Aorta (tissue), 5 donors: ENCODE results near the gene ETFA. TPM values are rescaled to one million over a fixed set of nuclear protein-coding genes. Genes with fewer than 3 reads are reported as not detected.

ENCODE experiments used
- ATAC-seq: fragments of 200-7000 bp; cut with Tn5 transposase; one replicate; pipeline ENCODE4 v1.9.1; 2022; ENCODE audit warnings: moderate library complexity; ENCODE audit not compliant: low FRiP score
- DNase-seq, 2 donors: peaks; one replicate each; pipeline ENCODE4 v3.0.0-alpha.2; 2020
- H3K27ac ChIP-seq, 2 donors: one replicate each; pipeline ENCODE4 v1.5.1; 2013; ENCODE audit warnings: low read length in 2 of 2, mild to moderate bottlenecking in 2 of 2, moderate library complexity in 2 of 2, control low read depth in 1 of 2, inconsistent platforms in 1 of 2, low read depth in 1 of 2
- H3K27me3 ChIP-seq, 2 donors: one replicate each; pipeline ENCODE4 v1.6.1; 2013; ENCODE audit warnings: control low read depth in 1 of 2, low read length in 1 of 2, mild to moderate bottlenecking in 1 of 2, moderate library complexity in 1 of 2; ENCODE audit not compliant: insufficient read depth in 2 of 2, control insufficient read depth in 1 of 2
- H3K36me3 ChIP-seq, 2 donors: one replicate each; pipeline ENCODE4 v1.6.1; 2013; ENCODE audit warnings: control low read depth in 1 of 2, low read length in 1 of 2, mild to moderate bottlenecking in 1 of 2; ENCODE audit not compliant: insufficient read depth in 2 of 2, control insufficient read depth in 1 of 2
- H3K4me1 ChIP-seq, 2 donors: one replicate each; pipeline ENCODE4 v1.6.1; 2013; ENCODE audit warnings: low read length in 2 of 2, control low read depth in 1 of 2, mild to moderate bottlenecking in 1 of 2, moderate library complexity in 1 of 2; ENCODE audit not compliant: insufficient read depth in 2 of 2, control insufficient read depth in 1 of 2
- H3K4me3 ChIP-seq, 2 donors: one replicate each; pipeline ENCODE4 v1.5.1; 2013; ENCODE audit warnings: low read length in 2 of 2, control low read depth in 1 of 2, mild to moderate bottlenecking in 1 of 2
- H3K9me3 ChIP-seq: one replicate; pipeline ENCODE4 v1.6.1; 2013; ENCODE audit warnings: mild to moderate bottlenecking, low read length; ENCODE audit not compliant: control insufficient read depth
- WGBS, 2 donors: extraction: QIAGEN DNeasy Blood & Tissue Kit; methylation state at CpG; one replicate each; pipeline ENCODE4 v1.1.7; 2013; 5-methylcytosine and 5-hydroxymethylcytosine counted together
- intact Hi-C, 2 donors: fragments of 100-400 bp; cut with DNase I; formaldehyde crosslinking; loops; one replicate each; pipeline versions ENCODE4 v1.14.2 to v1.15.0; 2022
- polyA plus RNA-seq, 2 donors: library from polyadenylated mRNA; stranded (reverse); fragments of 200-250 nt; gene quantifications; one replicate each; pipeline ENCODE4 v1.2.3, GENCODE V29; 2013
- total RNA-seq, 2 donors: library from RNA; stranded (reverse); fragmentation: NEBNext Ultra II Directional; extraction: Animal tissue kit (Norgen Biotek cat#: 25700); gene quantifications; one replicate each; pipeline ENCODE4 v1.2.1, GENCODE V29; 2021
- donor health status: healthy with polysubstance abuse.
- donor health status: Bipolar disorder and iron deficiency.
- donor health status: DM: no; HTN: no; CAD: no.
- donor health status: DM: no; HTN: no; CAD: no.
- donor health status: DM: yes; HTN: yes; CAD: no.

The ETFA gene
- total and polyA plus RNA-seq, 4 donors: 76.0 to 152 (median 81.0) TPM

- intact Hi-C loops: no loop called here
- H3K4me3 ChIP-seq: no peak overlapping the region
- H3K27ac ChIP-seq: no peak overlapping the region
- DNase-seq: no peak
- H3K36me3 ChIP-seq: no peaks in the 10 kb centered on the region
- no peaks in the 10 kb centered on the region for H3K4me1 ChIP-seq
- H3K27me3 ChIP-seq: peaks cover 0 to 1% of the 10 kb centered on the region in 2 donors
- no peak for ATAC-seq
- no peaks in the 10 kb centered on the region for H3K9me3 ChIP-seq
- WGBS, 2 donors: 90 to 92% methylated on average over 4 of the region's 4 CpGs
Measured at GRCh38 chr15:76328958-76329357, 17.7 kb upstream of the ETFA start.

DNA sequence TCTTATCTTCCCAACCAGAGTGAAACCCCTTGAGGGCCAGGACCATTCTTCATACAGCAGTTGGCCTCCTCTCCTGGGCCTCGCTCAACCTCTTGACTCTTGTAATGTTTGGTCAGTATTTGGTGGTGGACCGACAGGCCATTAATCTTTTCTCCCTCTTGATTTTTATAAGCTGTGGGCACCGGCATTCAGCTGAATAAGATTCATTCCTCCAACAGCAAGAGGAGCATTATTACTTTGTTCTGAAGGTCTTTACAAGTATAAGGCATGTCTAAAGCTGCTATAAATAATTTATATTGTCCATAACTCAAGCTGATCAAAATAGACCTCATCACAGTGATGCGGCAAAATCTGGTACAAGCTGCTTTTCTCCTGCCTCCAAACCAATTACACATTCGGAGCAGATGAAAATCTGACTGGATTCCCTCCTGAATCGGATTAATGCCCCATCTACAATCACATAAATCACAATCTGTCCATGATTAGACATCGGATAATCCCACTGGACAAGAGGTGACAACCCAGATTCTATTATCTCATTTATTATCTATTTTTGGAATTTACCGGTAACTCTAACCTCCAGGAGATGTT lies 16.9 kb upstream of the ETFA start:
- H3K36me3 ChIP-seq: no peaks in the 10 kb centered on the region
- no peak overlapping the region for H3K4me3 ChIP-seq
- no peak overlapping the region for H3K27ac ChIP-seq
- 88 to 94% methylated on average over 8 of the region's 8 CpGs for WGBS, 2 donors
- no peak for ATAC-seq
- intact Hi-C loops: no loop called here
- no peaks in the 10 kb centered on the region for H3K4me1 ChIP-seq
- H3K27me3 ChIP-seq: peaks cover 0 to 1% of the 10 kb centered on the region in 2 donors
- no peak for DNase-seq
- H3K9me3 ChIP-seq: no peaks in the 10 kb centered on the region

- intact Hi-C loops: no loop called here
- no peaks in the 10 kb centered on the region for H3K4me1 ChIP-seq
- ATAC-seq (no peak), DNase-seq (no peak)
- peaks cover 0 to 1% of the 10 kb centered on the region in 2 donors for H3K27me3 ChIP-seq
- H3K36me3 ChIP-seq: no peaks in the 10 kb centered on the region
- H3K4me3 ChIP-seq: no peak overlapping the region
- H3K27ac ChIP-seq: no peak overlapping the region
- H3K9me3 ChIP-seq: no peaks in the 10 kb centered on the region
- WGBS, 2 donors: 72 to 73% methylated on average over 8 of the region's 8 CpGs
Measured at GRCh38 chr15:76327191-76328105, 16.2 kb upstream of the ETFA start.

DNA sequence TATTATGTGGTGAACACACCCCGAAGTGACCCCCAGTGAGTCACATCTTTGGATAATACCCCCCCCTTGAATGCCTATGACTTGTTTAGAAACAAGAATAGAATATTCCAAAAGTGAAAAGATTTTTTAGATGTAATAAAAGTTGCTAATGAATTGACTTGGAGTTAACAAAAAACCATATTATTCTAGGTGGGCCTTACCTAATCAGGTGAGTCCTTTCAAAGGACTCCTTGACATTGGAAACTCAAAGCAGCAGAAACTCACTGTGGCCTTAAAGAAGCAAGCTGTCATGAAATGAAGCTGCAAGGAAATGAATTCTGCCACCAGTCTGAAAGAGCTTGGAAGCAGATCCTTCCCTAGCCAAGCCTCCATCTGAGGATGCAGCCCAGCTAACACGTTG lies 14.4 kb upstream of the ETFA start:
- ATAC-seq: no peak
- no peak for DNase-seq
- 65 to 76% methylated on average over 2 of the region's 2 CpGs for WGBS, 2 donors
- intact Hi-C loops: no loop called here
- H3K27ac ChIP-seq: no peak overlapping the region
- no peak overlapping the region for H3K4me3 ChIP-seq
- H3K4me1 ChIP-seq: no peaks in the 10 kb centered on the region
- H3K9me3 ChIP-seq: no peaks in the 10 kb centered on the region
- H3K27me3 ChIP-seq: peaks cover 0 to 1% of the 10 kb centered on the region in 2 donors
- H3K36me3 ChIP-seq: no peaks in the 10 kb centered on the region

DNA sequence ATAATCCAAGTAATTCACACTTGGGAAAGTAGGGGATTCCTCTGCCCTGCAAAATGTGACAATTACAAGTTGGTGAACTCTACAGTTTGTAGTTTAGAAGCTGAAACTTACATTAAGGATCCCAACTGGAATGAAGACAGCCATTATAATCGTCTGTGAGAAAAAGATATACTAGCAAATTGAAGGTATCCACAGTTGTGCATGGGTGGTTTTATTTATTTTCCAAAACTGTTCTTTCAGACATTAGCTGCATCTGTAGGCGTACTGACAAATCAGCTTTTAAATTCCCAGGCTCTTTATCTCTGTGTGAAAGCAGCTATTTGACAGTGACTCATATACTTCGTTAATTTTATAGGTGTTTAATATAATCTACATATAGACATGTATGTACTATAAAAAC lies 12.8 kb upstream of the ETFA start:
- no peak overlapping the region for H3K4me3 ChIP-seq
- H3K9me3 ChIP-seq: no peaks in the 10 kb centered on the region
- no peak overlapping the region for H3K27ac ChIP-seq
- H3K36me3 ChIP-seq: no peaks in the 10 kb centered on the region
- intact Hi-C loops: no loop called here
- H3K27me3 ChIP-seq: peaks cover 0 to 1% of the 10 kb centered on the region in 2 donors
- WGBS, 2 donors: 57 to 63% methylated on average over 3 of the region's 3 CpGs
- no peaks in the 10 kb centered on the region for H3K4me1 ChIP-seq
- DNase-seq (no peak), ATAC-seq (no peak)

GRCh38 chr15:76321602-76322001 lies 10.3 kb upstream of the ETFA start:
- no peak for DNase-seq
- WGBS, 2 donors: 51 to 66% methylated on average over 5 of the region's 5 CpGs
- Histone ChIP-seq H3K4me1 (no peaks in the 10 kb centered on the region), H3K9me3 (no peaks in the 10 kb centered on the region), H3K4me3 (no peak overlapping the region), H3K27me3 (peaks cover 0 to 1% of the 10 kb centered on the region in 2 donors), H3K36me3 (no peaks in the 10 kb centered on the region), H3K27ac (no peak overlapping the region)
- intact Hi-C loops: no loop called here
- ATAC-seq: no peak

- peaks cover 0 to 1% of the 10 kb centered on the region in 2 donors for H3K27me3 ChIP-seq
- no peaks in the 10 kb centered on the region for H3K4me1 ChIP-seq
- DNase-seq: no peak
- no peaks in the 10 kb centered on the region for H3K9me3 ChIP-seq
- H3K27ac ChIP-seq: no peak overlapping the region
- no peaks in the 10 kb centered on the region for H3K36me3 ChIP-seq
- 45 to 56% methylated on average over 10 of the region's 10 CpGs for WGBS, 2 donors
- no peak overlapping the region for H3K4me3 ChIP-seq
- ATAC-seq: no peak
- intact Hi-C loops: no loop called here
Measured at GRCh38 chr15:76321171-76321570, 9.9 kb upstream of the ETFA start.

- Histone ChIP-seq H3K27ac (no peak overlapping the region), H3K36me3 (no peaks in the 10 kb centered on the region), H3K4me3 (no peak overlapping the region), H3K9me3 (no peaks in the 10 kb centered on the region), H3K27me3 (peaks cover 0 to 1% of the 10 kb centered on the region in 2 donors), H3K4me1 (no peaks in the 10 kb centered on the region)
- 85 to 87% methylated on average over 6 of the region's 6 CpGs for WGBS, 2 donors
- intact Hi-C loops: no loop called here
- DNase-seq (no peak), ATAC-seq (no peak)
Measured at GRCh38 chr15:76320012-76320411, 8.7 kb upstream of the ETFA start.

DNA sequence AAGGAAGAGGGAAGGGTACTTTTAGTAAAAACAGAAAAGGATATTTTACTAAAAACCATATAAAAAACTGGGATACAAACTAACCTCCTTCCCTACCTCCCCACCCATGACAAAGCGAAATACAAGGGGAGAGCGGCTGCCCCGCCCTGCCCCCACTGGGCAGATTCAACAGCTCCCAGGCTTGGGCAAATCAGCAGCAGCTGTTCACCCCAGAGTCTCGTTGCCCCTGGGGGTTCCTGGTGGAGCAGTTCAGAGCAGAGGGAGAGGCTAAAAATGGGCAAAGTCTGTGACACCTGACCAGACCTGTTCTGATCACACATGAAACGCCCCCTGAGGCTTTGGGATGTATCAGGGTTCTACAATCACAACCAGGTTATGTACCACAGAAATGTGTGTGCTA lies 2.5 kb upstream of the ETFA start:
- ATAC-seq: no peak
- Histone ChIP-seq H3K4me1 (no peaks in the 10 kb centered on the region), H3K4me3 (no peak overlapping the region), H3K27ac (no peak overlapping the region), H3K9me3 (no peaks in the 10 kb centered on the region), H3K27me3 (no peaks in the 10 kb centered on the region), H3K36me3 (no peaks in the 10 kb centered on the region)
- 70 to 75% methylated on average over 5 of the region's 5 CpGs for WGBS, 2 donors
- DNase-seq: no peak
- intact Hi-C loops: no loop called here
